ENCODE data around the gene LAMP1.
"Not testable (repeated sequence)": the region's sequence is repeated elsewhere in the genome, so short reads cannot be mapped to it uniquely, and the experiment has no call there.

Gene LAMP1

GRCh38 chr13:113358653-113359190, 61.7 kb downstream of the LAMP1 start:
- DNase-seq: no peak

GRCh38 chr13:113359571-113359970, 62.5 kb downstream of the LAMP1 start:
- DNase-seq: no peak

- DNase-seq: no peak
Observed at GRCh38 chr13:113360446-113360845, 63.4 kb downstream of the LAMP1 start.

DNA sequence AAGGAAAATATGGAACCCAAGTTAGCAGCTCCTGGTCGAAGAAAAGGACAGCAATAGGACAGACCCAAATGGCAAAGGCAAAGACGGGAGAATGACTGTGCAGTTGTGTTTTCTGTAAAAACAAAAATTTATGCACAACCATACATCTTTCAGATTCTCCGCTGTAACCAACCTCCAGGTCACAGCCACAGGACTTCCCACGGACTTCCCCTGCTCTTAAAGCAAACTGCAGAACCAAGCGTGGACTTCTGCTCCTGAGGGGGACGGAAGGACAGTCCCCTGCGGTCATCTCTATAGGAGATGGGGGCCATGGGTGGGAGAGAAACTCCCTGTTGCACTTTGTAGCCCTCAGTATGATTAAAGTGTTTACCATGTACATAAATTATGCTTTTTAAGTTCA, 64.4 kb downstream of the LAMP1 start:
- no peak for DNase-seq

DNA sequence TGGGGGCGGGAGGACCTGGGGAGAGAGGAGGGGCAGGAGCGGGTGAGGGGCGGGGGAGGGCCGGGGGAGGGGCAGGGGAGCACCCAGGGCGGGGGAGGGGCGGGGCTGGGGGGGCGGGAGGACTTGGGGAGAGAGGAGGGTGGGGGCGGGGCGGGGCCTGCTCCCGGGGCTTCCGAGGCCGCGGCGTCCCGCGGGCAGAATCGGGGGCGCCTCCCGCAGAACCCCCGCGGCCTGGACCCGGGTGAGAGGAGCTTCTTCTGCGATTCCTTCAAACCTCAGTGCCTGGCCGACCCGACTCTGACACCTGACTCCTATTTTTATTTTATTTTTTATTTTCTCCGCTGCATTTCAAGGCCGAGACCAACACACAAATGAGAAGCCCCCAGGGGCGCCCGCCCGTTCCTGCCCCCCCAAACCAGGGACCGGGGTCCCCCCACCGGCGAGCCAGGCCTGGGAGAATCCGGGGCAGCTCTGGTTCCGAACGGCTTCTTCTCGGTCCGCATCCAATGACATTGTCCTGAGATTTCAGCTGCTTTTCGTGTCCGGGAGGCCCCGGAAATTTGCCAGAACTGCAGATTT, 67.4 kb downstream of the LAMP1 start:
- DNase-seq: no peak

- no peak for DNase-seq
Observed at GRCh38 chr13:113364901-113365582, 68.0 kb downstream of the LAMP1 start.

DNA sequence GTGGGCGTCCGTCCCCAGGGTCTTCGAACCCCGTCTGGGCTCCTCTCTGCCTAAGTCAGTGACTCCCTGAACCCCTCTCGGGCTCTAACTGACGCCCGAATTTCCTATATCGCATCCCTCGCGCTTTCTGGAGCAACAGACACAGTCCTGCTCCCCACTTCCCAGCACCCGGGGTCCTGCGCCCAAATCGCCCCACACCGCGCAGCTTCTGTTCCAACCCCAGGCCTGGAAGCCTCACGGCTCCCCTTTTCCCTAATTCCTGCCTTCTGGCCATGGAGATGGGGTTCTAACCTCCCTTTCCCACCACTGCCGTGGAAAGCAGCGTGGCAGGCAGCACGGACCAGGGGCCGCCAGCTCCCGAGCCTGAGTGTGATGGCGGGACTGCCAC, 68.5 kb downstream of the LAMP1 start:
- DNase-seq: no peak

GRCh38 chr13:113365971-113366588, 69.0 kb downstream of the LAMP1 start:
- no peak for DNase-seq

GRCh38 chr13:113367020-113367560, 70.1 kb downstream of the LAMP1 start:
- DNase-seq: no peak

GRCh38 chr13:113367771-113368170, 70.7 kb downstream of the LAMP1 start:
- no peak for DNase-seq

GRCh38 chr13:113368353-113368752, 71.3 kb downstream of the LAMP1 start:
- DNase-seq: not testable (repeated sequence)

GRCh38 chr13:113369189-113369588, 72.2 kb downstream of the LAMP1 start:
- DNase-seq: no peak

- DNase-seq: no peak
Observed at GRCh38 chr13:113369881-113370280, 72.8 kb downstream of the LAMP1 start.

- DNase-seq: no peak
Observed at GRCh38 chr13:113371061-113371460, 74.0 kb downstream of the LAMP1 start.

GRCh38 chr13:113371701-113372100, 74.7 kb downstream of the LAMP1 start:
- DNase-seq: not testable (repeated sequence)
